ENCODE measurements around the gene ADCY5. TPM values are rescaled to one million over a fixed set of nuclear protein-coding genes. Genes with fewer than 3 reads are reported as not detected.

The ADCY5 gene
- total and polyA plus RNA-seq, 2 experiments from 2014 or later: 3.1 to 4.7 TPM

GRCh38 chr3:123281929-123282328 lies 167.0 kb downstream of the ADCY5 start:
- H4K20me1 ChIP-seq (ENCODE audit: insufficient read depth, poor library complexity, severe bottlenecking): no peaks in the 10 kb centered on the region
- H3K79me2 ChIP-seq: no peaks in the 10 kb centered on the region
- H3K4me2 ChIP-seq: no peak overlapping the region
- no peaks in the 10 kb centered on the region for H3K4me1 ChIP-seq (ENCODE audit: insufficient read depth)
- DNase-seq (ENCODE audit: low spot score): no peak
- H3K4me3 ChIP-seq: no peak overlapping the region
- H3K9me2 ChIP-seq (replicated peaks; ENCODE audit: insufficient read depth): no peaks in the 10 kb centered on the region
- H3K9me3 ChIP-seq (ENCODE audit: low read depth): no peaks in the 10 kb centered on the region
- H3K36me3 ChIP-seq (replicated peaks; ENCODE audit: insufficient read depth, low read depth): no peaks in the 10 kb centered on the region
- TF ChIP-seq EZH2phosphoT487 (IDR thresholded peaks at IDR 0.05; ENCODE audit: low read depth, severe bottlenecking, unreplicated experiment) (no peak), EZH2 (IDR thresholded peaks at IDR 0.05; ENCODE audit: borderline replicate concordance) (no peak), CTCF (IDR thresholded peaks at IDR 0.05; ENCODE audit: poor library complexity) (no peak)
- 88% methylated on average over 2 of the region's 2 CpGs for WGBS (ENCODE audit: low lambda C conversion rate, missing lambda C conversion rate)
- H2AFZ ChIP-seq: no peak overlapping the region
- no peaks in the 10 kb centered on the region for H3K27me3 ChIP-seq
- no peak overlapping the region for H3K27ac ChIP-seq

GRCh38 chr3:123281406-123281805 lies 167.5 kb downstream of the ADCY5 start:
- Histone ChIP-seq H3K79me2 (no peaks in the 10 kb centered on the region), H3K4me1 (ENCODE audit: insufficient read depth) (no peaks in the 10 kb centered on the region), H2AFZ (no peak overlapping the region), H3K27ac (no peak overlapping the region), H4K20me1 (ENCODE audit: insufficient read depth, poor library complexity, severe bottlenecking) (no peaks in the 10 kb centered on the region), H3K4me3 (no peak overlapping the region), H3K9me3 (ENCODE audit: low read depth) (no peaks in the 10 kb centered on the region), H3K27me3 (no peaks in the 10 kb centered on the region), H3K4me2 (no peak overlapping the region), H3K36me3 (replicated peaks; ENCODE audit: insufficient read depth, low read depth) (no peaks in the 10 kb centered on the region), H3K9me2 (replicated peaks; ENCODE audit: insufficient read depth) (no peaks in the 10 kb centered on the region)
- 83% methylated on average over 3 of the region's 3 CpGs for WGBS (ENCODE audit: low lambda C conversion rate, missing lambda C conversion rate)
- no peak for TF ChIP-seq EZH2phosphoT487 (IDR thresholded peaks at IDR 0.05; ENCODE audit: low read depth, severe bottlenecking, unreplicated experiment)
- no peak for TF ChIP-seq CTCF (IDR thresholded peaks at IDR 0.05; ENCODE audit: poor library complexity)
- no peak for TF ChIP-seq EZH2 (IDR thresholded peaks at IDR 0.05; ENCODE audit: borderline replicate concordance)
- no peak for DNase-seq (ENCODE audit: low spot score)

GRCh38 chr3:123279121-123279520 lies 169.8 kb downstream of the ADCY5 start:
- no peaks in the 10 kb centered on the region for H3K9me3 ChIP-seq (ENCODE audit: low read depth)
- no peaks in the 10 kb centered on the region for H3K27me3 ChIP-seq
- WGBS (ENCODE audit: low lambda C conversion rate, missing lambda C conversion rate): 79% methylated on average over 6 of the region's 7 CpGs
- no peak overlapping the region for H3K4me3 ChIP-seq
- H2AFZ ChIP-seq: no peak overlapping the region
- TF ChIP-seq EZH2 (IDR thresholded peaks at IDR 0.05; ENCODE audit: borderline replicate concordance): no peak
- TF ChIP-seq EZH2phosphoT487 (IDR thresholded peaks at IDR 0.05; ENCODE audit: low read depth, severe bottlenecking, unreplicated experiment): no peak
- no peak for TF ChIP-seq CTCF (IDR thresholded peaks at IDR 0.05; ENCODE audit: poor library complexity)
- H3K9me2 ChIP-seq (replicated peaks; ENCODE audit: insufficient read depth): no peaks in the 10 kb centered on the region
- no peaks in the 10 kb centered on the region for H3K4me1 ChIP-seq (ENCODE audit: insufficient read depth)
- H3K27ac ChIP-seq: no peak overlapping the region
- no peak for DNase-seq (ENCODE audit: low spot score)
- no peak overlapping the region for H3K4me2 ChIP-seq
- no peaks in the 10 kb centered on the region for H4K20me1 ChIP-seq (ENCODE audit: insufficient read depth, poor library complexity, severe bottlenecking)
- H3K79me2 ChIP-seq: no peaks in the 10 kb centered on the region
- no peaks in the 10 kb centered on the region for H3K36me3 ChIP-seq (replicated peaks; ENCODE audit: insufficient read depth, low read depth)

GRCh38 chr3:123278446-123278845 lies 170.4 kb downstream of the ADCY5 start:
- no peak overlapping the region for H3K27ac ChIP-seq
- H3K4me3 ChIP-seq: no peak overlapping the region
- no peaks in the 10 kb centered on the region for H3K9me3 ChIP-seq (ENCODE audit: low read depth)
- no peaks in the 10 kb centered on the region for H3K27me3 ChIP-seq
- H2AFZ ChIP-seq: no peak overlapping the region
- H3K79me2 ChIP-seq: no peaks in the 10 kb centered on the region
- no peak for DNase-seq (ENCODE audit: low spot score)
- H3K36me3 ChIP-seq (replicated peaks; ENCODE audit: insufficient read depth, low read depth): no peaks in the 10 kb centered on the region
- no peaks in the 10 kb centered on the region for H4K20me1 ChIP-seq (ENCODE audit: insufficient read depth, poor library complexity, severe bottlenecking)
- no peak overlapping the region for H3K4me2 ChIP-seq
- no peak for TF ChIP-seq EZH2 (IDR thresholded peaks at IDR 0.05; ENCODE audit: borderline replicate concordance)
- TF ChIP-seq CTCF (IDR thresholded peaks at IDR 0.05; ENCODE audit: poor library complexity): no peak
- TF ChIP-seq EZH2phosphoT487 (IDR thresholded peaks at IDR 0.05; ENCODE audit: low read depth, severe bottlenecking, unreplicated experiment): no peak
- WGBS (ENCODE audit: low lambda C conversion rate, missing lambda C conversion rate): 90% methylated on average over 5 of the region's 5 CpGs
- H3K4me1 ChIP-seq (ENCODE audit: insufficient read depth): no peaks in the 10 kb centered on the region
- no peaks in the 10 kb centered on the region for H3K9me2 ChIP-seq (replicated peaks; ENCODE audit: insufficient read depth)
